ENCODE results near the gene FOXD4.
"Not testable (repeated sequence)": the region's sequence is repeated elsewhere in the genome, so short reads cannot be mapped to it uniquely, and the experiment has no call there.

The FOXD4 gene

GRCh38 chr9:117995-118467, at the start of gene FOXD4:
FOXD4 (minus strand) TSS chr9:118417; CDS start chr9:118119, 298 bp downstream.
- DNase-seq, result not testable (repeated sequence)

GRCh38 chr9:159871-160270, 41.7 kb upstream of the FOXD4 start:
- not testable (repeated sequence) for DNase-seq

- not testable (repeated sequence) for DNase-seq
These were observed 33.0 kb upstream of the FOXD4 start for GRCh38 chr9:151173-151572.

DNA sequence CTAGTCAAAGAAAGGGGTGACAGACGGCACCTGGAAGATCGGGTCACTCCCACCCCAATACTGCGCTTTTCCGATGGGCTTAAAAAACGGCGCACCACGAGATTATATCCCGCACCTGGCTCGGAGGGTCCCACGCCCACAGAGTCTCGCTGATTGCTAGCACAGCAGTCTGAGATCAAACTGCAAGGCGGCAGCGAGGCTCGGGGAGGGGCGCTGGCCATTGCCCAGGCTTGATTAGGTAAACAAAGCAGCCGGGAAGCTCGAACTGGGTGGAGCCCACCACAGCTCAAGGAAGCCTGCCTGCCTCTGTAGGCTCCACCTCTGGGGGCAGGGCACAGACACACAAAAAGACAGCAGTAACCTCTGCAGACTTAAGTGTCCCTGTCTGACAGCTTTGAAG, 21.7 kb upstream of the FOXD4 start:
- DNase-seq, result not testable (repeated sequence)

DNA sequence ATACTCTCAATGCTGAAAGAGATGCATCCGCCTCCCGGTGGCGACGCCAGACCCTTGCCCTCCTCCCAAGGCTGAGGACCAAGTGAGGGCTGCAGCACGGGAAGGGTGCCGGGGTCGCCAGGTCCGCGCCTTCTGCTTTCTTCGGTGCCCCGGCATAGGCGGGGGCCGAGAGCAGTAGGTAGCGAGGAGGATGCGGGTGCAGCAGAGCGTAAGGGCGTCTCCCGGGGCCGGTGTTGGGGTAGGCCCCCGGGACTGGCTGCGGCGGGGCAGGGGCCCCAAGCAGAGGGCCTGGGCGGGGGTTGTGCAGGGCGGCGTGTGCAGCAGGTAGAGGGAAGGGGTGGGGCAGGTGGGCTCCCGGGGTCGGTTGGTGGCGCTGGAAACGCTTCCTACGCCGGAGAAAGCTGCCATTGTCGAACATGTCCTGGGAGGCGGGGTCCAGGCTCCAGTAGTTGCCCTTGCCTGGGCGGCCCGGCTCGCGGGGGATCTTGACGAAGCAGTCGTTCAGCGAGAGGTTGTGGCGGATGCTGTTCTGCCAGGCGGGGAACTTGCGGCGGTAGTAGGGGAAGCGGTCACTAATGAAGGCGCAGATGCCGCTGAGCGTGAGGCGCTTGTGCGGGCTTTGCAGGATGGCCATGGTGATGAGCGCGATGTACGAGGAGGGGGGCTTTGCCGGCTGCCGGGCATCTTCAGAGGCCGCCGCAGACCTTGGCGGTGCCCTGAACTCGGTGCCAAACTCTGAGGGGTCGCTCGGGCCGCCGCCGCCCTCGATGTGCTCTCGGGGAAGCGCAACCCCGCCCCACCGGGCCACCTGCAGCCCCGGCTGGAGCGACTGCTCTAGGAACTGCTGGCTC, 848 bp downstream of the FOXD4 start:
- not testable (repeated sequence) for DNase-seq

- not testable (repeated sequence) for DNase-seq
These were observed 1.8 kb downstream of the FOXD4 start for GRCh38 chr9:116239-117077.

DNA sequence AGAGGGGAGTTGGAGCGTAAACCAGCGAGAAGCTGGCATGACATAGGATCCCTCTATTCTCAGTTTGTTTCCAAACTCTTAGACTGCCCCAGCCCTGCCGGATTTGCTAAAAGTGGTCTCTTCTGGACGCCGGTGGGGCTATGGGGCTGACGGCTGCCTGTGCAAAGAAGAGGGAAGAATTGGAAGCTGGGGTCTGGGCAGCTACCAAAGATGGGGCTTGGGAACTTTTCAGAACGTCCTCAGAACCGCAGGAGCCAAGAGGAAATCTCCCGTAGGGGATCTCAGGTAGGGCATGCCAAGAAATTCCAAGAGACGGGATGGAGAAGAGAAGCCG, 3.1 kb downstream of the FOXD4 start:
- DNase-seq, result not testable (repeated sequence)

- not testable (repeated sequence) for DNase-seq
These were observed 3.7 kb downstream of the FOXD4 start for GRCh38 chr9:114267-115117.

DNA sequence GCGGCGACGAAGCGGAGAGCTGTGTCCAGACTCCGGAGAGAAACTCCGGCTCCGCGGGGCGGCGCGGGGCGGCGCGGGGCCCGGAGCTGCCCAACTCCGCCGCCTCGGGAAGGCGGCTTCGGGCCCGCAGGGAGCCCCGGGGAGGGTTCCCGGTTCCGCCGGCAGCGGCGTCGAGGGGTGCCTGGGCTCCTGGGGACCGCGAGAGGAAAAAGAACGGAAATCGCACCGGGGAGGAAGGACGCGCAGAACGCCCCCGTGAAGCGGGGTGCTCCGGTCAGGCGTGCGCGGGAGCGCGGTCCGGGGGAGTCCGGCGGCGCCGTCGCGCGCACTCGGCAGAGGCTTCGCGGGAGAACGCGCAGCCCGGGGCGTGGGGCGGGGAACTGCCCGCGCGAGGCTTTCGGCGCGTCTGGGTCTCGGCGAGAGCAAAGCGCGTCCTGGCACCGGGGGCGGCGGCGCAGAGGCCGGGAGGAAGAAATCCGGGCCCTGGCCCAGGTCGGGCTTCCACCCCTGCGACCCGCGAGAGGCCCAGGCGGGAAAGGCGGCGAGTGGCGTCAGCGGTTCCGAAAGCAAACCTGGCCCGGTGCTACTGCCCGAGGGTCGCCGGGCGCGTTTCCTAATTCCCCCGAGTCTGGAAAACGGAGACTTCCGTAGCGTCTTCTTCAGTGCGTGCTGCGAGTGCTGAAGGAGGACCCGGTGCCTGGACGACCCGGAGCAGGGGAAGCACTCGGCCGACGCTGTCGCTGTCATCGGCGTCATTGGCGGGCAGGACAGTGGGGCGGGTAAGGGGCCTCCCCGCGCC, 4.5 kb downstream of the FOXD4 start:
- DNase-seq, result peak; percentile 38

- DNase-seq, result not testable (repeated sequence)
These were observed 5.4 kb downstream of the FOXD4 start for GRCh38 chr9:112589-113467.

DNA sequence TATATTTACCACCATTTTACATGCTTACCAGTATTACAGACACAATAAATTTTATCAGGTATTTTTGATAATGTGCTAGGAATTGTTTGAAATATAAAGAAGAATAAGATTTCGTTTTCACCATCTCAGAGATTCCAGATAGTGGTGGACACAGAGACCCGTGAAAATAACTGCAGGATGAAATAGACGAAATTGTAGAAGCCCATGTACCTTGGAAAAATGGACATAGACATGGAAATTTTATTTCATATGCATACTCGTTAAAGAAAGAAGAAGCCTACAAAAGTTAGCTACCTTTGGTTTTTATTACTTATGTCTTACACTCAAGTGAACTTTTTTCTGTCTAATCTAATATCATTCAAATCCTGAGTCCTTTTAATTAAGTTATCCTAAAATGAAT, 7.5 kb downstream of the FOXD4 start:
- not testable (repeated sequence) for DNase-seq

GRCh38 chr9:109540-109939, 8.7 kb downstream of the FOXD4 start:
- DNase-seq, result not testable (repeated sequence)

- not testable (repeated sequence) for DNase-seq
These were observed 9.3 kb downstream of the FOXD4 start for GRCh38 chr9:108742-109495.

DNA sequence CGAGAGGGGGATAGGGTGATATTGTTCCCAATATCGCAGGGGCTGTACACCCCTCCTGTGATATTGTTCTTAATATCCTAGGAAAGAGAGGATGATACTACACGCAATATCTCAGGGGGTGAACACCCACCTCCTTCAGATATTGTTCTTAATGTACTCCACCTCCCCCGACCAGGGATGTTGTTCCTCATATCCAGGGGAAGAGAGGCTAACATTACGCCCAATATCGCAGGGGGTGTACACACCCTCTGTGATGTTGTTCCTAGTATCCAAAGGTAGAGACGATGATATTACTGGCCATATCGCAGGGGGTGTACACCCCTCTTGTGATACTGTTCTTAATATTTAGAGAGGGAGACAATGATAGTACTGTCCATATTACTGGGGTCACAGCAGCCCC, 12.2 kb downstream of the FOXD4 start:
- DNase-seq, result not testable (repeated sequence)

DNA sequence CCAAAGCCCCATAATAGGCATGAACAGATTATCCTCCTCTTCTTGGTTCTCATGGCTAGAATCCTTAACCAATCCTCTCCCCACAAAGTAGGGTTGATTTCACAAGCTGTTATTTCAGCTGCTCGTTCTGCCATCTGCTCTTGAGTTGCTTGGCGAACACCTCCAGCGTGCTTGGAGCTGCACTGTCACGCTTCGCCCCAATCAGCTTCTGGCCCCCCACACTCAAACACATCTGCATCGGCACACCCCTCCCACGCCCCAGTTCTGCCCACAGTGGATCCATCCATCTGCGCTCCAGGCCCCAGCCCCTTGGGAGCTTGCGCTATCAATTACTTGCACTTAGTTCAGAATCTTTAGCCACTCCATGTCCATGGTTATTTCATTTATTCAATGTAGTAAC, 17.8 kb downstream of the FOXD4 start:
- DNase-seq, result not testable (repeated sequence)

GRCh38 chr9:99867-100266, 18.4 kb downstream of the FOXD4 start:
- DNase-seq, result not testable (repeated sequence)

GRCh38 chr9:98775-99174, 19.4 kb downstream of the FOXD4 start:
- DNase-seq, result not testable (repeated sequence)

GRCh38 chr9:94992-95391, 23.2 kb downstream of the FOXD4 start:
- DNase-seq, result not testable (repeated sequence)

DNA sequence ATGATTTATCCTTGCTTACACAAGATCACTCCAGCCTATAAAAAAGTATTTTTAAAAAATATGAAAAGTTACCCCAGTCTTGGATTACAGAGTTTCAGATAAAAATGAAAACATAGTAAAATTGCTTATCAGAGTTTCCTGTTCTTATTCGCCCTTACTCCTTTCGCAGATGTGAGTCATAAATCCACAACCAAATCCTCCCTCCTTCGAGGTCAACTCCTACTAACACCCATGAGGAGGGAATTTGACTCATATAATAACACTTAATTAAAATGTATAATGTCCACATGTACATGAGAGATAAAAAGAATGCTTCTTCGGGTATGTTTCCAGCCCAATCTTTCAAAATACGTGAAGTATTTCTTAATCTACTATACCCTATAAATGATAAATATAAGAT, 23.9 kb downstream of the FOXD4 start:
- DNase-seq, result not testable (repeated sequence)

DNA sequence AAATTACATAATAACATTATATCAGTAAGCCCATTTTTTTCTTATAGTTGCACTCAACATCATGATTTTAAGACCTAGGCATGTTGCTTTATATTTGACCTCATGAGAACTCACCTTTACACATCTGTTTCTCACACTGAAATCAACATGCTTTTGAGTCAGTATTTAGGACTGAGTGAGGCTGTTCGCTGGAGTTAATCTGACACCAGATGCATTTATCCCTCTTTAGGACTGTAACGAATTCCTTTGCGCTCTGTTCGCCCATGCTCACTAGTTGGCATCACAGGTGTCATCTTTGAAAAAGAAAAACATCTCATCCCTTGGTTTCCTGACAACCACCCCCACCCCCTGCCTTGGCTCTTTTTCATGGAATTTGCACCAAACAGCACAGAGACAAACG, 24.3 kb downstream of the FOXD4 start:
- DNase-seq, result not testable (repeated sequence)

All from stimulated activated CD4-positive, alpha-beta T cell treated with anti-CD3 and anti-CD28 coated beads, Interleukin-1b, Interleukin-23, amount 100 ng/mL, for 48 hours (primary cell).